ENCODE measurements around the gene NFIX.

NFIX gene

GRCh38 chr19:13085666-13086065, 90.4 kb downstream of the NFIX start:
- H3K27ac ChIP-seq (ENCODE audit: low read depth, low read length), result no peak overlapping the region
- peaks cover 12% of the 10 kb centered on the region for H3K4me1 ChIP-seq (ENCODE audit: control insufficient read depth, insufficient read depth, low read length)
- H3K36me3 ChIP-seq (ENCODE audit: control insufficient read depth, insufficient read depth, low read length), result no peaks in the 10 kb centered on the region
- no peak overlapping the region for H3K4me3 ChIP-seq (ENCODE audit: low read depth, low read length)
- peaks cover 23% of the 10 kb centered on the region; the same call in 1 of the 2 replicates for H3K27me3 ChIP-seq (ENCODE audit: control insufficient read depth, insufficient read depth, low read length)
- no peaks in the 10 kb centered on the region for H3K9me3 ChIP-seq (ENCODE audit: control insufficient read depth, insufficient read depth, low read depth, low read length)
- no peak overlapping the region for H3K9ac ChIP-seq (ENCODE audit: low read length)

GRCh38 chr19:13086341-13086740, 91.1 kb downstream of the NFIX start:
- no peak overlapping the region for H3K4me3 ChIP-seq (ENCODE audit: low read depth, low read length)
- H3K27ac ChIP-seq (ENCODE audit: low read depth, low read length), result no peak overlapping the region
- no peak overlapping the region for H3K9ac ChIP-seq (ENCODE audit: low read length)
- peaks cover 18% of the 10 kb centered on the region for H3K4me1 ChIP-seq (ENCODE audit: control insufficient read depth, insufficient read depth, low read length)
- H3K9me3 ChIP-seq (ENCODE audit: control insufficient read depth, insufficient read depth, low read depth, low read length), result no peaks in the 10 kb centered on the region
- peaks cover 26% of the 10 kb centered on the region; the same call in 1 of the 2 replicates for H3K27me3 ChIP-seq (ENCODE audit: control insufficient read depth, insufficient read depth, low read length)
- no peaks in the 10 kb centered on the region for H3K36me3 ChIP-seq (ENCODE audit: control insufficient read depth, insufficient read depth, low read length)

GRCh38 chr19:13087295-13087694, 92.0 kb downstream of the NFIX start:
- H3K9ac ChIP-seq (ENCODE audit: low read length), result no peak overlapping the region
- peaks cover 36% of the 10 kb centered on the region; the same call in 1 of the 2 replicates for H3K27me3 ChIP-seq (ENCODE audit: control insufficient read depth, insufficient read depth, low read length)
- no peaks in the 10 kb centered on the region for H3K9me3 ChIP-seq (ENCODE audit: control insufficient read depth, insufficient read depth, low read depth, low read length)
- peaks cover 28% of the 10 kb centered on the region for H3K4me1 ChIP-seq (ENCODE audit: control insufficient read depth, insufficient read depth, low read length)
- H3K27ac ChIP-seq (ENCODE audit: low read depth, low read length), result no peak overlapping the region
- no peaks in the 10 kb centered on the region for H3K36me3 ChIP-seq (ENCODE audit: control insufficient read depth, insufficient read depth, low read length)
- no peak overlapping the region for H3K4me3 ChIP-seq (ENCODE audit: low read depth, low read length)

GRCh38 chr19:13087795-13088537, 92.7 kb downstream of the NFIX start:
- H3K9ac ChIP-seq (ENCODE audit: low read length), result no peak overlapping the region
- no peaks in the 10 kb centered on the region for H3K9me3 ChIP-seq (ENCODE audit: control insufficient read depth, insufficient read depth, low read depth, low read length)
- no peaks in the 10 kb centered on the region for H3K36me3 ChIP-seq (ENCODE audit: control insufficient read depth, insufficient read depth, low read length)
- H3K27me3 ChIP-seq (ENCODE audit: control insufficient read depth, insufficient read depth, low read length), result peaks cover 43% of the 10 kb centered on the region; the same call in 1 of the 2 replicates
- no peak overlapping the region for H3K4me3 ChIP-seq (ENCODE audit: low read depth, low read length)
- H3K4me1 ChIP-seq (ENCODE audit: control insufficient read depth, insufficient read depth, low read length), result peaks cover 26% of the 10 kb centered on the region
- H3K27ac ChIP-seq (ENCODE audit: low read depth, low read length), result no peak overlapping the region

- Histone ChIP-seq H3K4me1 (ENCODE audit: control insufficient read depth, insufficient read depth, low read length) (peaks cover 28% of the 10 kb centered on the region), H3K9ac (ENCODE audit: low read length) (no peak overlapping the region), H3K27me3 (ENCODE audit: control insufficient read depth, insufficient read depth, low read length) (peaks cover 44% of the 10 kb centered on the region), H3K27ac (ENCODE audit: low read depth, low read length) (no peak overlapping the region), H3K4me3 (ENCODE audit: low read depth, low read length) (no peak overlapping the region), H3K36me3 (ENCODE audit: control insufficient read depth, insufficient read depth, low read length) (no peaks in the 10 kb centered on the region), H3K9me3 (ENCODE audit: control insufficient read depth, insufficient read depth, low read depth, low read length) (no peaks in the 10 kb centered on the region)
Observed at GRCh38 chr19:13089139-13089856, 94.0 kb downstream of the NFIX start.

GRCh38 chr19:13089857-13090507, 94.7 kb downstream of the NFIX start:
- Histone ChIP-seq H3K4me1 (ENCODE audit: control insufficient read depth, insufficient read depth, low read length) (peaks cover 34% of the 10 kb centered on the region), H3K4me3 (ENCODE audit: low read depth, low read length) (no peak overlapping the region), H3K9me3 (ENCODE audit: control insufficient read depth, insufficient read depth, low read depth, low read length) (no peaks in the 10 kb centered on the region), H3K36me3 (ENCODE audit: control insufficient read depth, insufficient read depth, low read length) (no peaks in the 10 kb centered on the region), H3K27me3 (ENCODE audit: control insufficient read depth, insufficient read depth, low read length) (peaks cover 51% of the 10 kb centered on the region), H3K27ac (ENCODE audit: low read depth, low read length) (no peak overlapping the region), H3K9ac (ENCODE audit: low read length) (no peak overlapping the region)

- H3K9ac ChIP-seq (ENCODE audit: low read length), result no peak overlapping the region
- H3K9me3 ChIP-seq (ENCODE audit: control insufficient read depth, insufficient read depth, low read depth, low read length), result no peaks in the 10 kb centered on the region
- H3K4me3 ChIP-seq (ENCODE audit: low read depth, low read length), result no peak overlapping the region
- H3K27ac ChIP-seq (ENCODE audit: low read depth, low read length), result no peak overlapping the region
- peaks cover 34% of the 10 kb centered on the region for H3K4me1 ChIP-seq (ENCODE audit: control insufficient read depth, insufficient read depth, low read length)
- H3K27me3 ChIP-seq (ENCODE audit: control insufficient read depth, insufficient read depth, low read length), result peaks cover 49% of the 10 kb centered on the region
- H3K36me3 ChIP-seq (ENCODE audit: control insufficient read depth, insufficient read depth, low read length), result no peaks in the 10 kb centered on the region
Observed at GRCh38 chr19:13090511-13091231, 95.4 kb downstream of the NFIX start.

GRCh38 chr19:13091400-13092157, 96.3 kb downstream of the NFIX start:
- Histone ChIP-seq H3K9ac (ENCODE audit: low read length) (peak overlapping the region; percentile 59), H3K9me3 (ENCODE audit: control insufficient read depth, insufficient read depth, low read depth, low read length) (no peaks in the 10 kb centered on the region), H3K36me3 (ENCODE audit: control insufficient read depth, insufficient read depth, low read length) (no peaks in the 10 kb centered on the region), H3K27ac (ENCODE audit: low read depth, low read length) (no peak overlapping the region), H3K4me3 (ENCODE audit: low read depth, low read length) (peak overlapping the region; percentile 40; the same call in 1 of the 2 replicates), H3K27me3 (ENCODE audit: control insufficient read depth, insufficient read depth, low read length) (peaks cover 55% of the 10 kb centered on the region), H3K4me1 (ENCODE audit: control insufficient read depth, insufficient read depth, low read length) (peaks cover 34% of the 10 kb centered on the region)

- no peak overlapping the region for H3K27ac ChIP-seq (ENCODE audit: low read depth, low read length)
- no peaks in the 10 kb centered on the region for H3K36me3 ChIP-seq (ENCODE audit: control insufficient read depth, insufficient read depth, low read length)
- peaks cover 34% of the 10 kb centered on the region for H3K4me1 ChIP-seq (ENCODE audit: control insufficient read depth, insufficient read depth, low read length)
- H3K4me3 ChIP-seq (ENCODE audit: low read depth, low read length), result no peak overlapping the region
- no peak overlapping the region for H3K9ac ChIP-seq (ENCODE audit: low read length)
- H3K27me3 ChIP-seq (ENCODE audit: control insufficient read depth, insufficient read depth, low read length), result peaks cover 59% of the 10 kb centered on the region
- H3K9me3 ChIP-seq (ENCODE audit: control insufficient read depth, insufficient read depth, low read depth, low read length), result no peaks in the 10 kb centered on the region
Observed at GRCh38 chr19:13092158-13092543, 96.9 kb downstream of the NFIX start.

GRCh38 chr19:13092606-13093235, 97.4 kb downstream of the NFIX start:
- H3K27ac ChIP-seq (ENCODE audit: low read depth, low read length), result no peak overlapping the region
- H3K36me3 ChIP-seq (ENCODE audit: control insufficient read depth, insufficient read depth, low read length), result no peaks in the 10 kb centered on the region

More at GRCh38 chr19:13092606-13093235, 97.4 kb downstream of the NFIX start:
- peaks cover 34% of the 10 kb centered on the region for H3K4me1 ChIP-seq (ENCODE audit: control insufficient read depth, insufficient read depth, low read length)
- no peaks in the 10 kb centered on the region for H3K9me3 ChIP-seq (ENCODE audit: control insufficient read depth, insufficient read depth, low read depth, low read length)
- no peak overlapping the region for H3K4me3 ChIP-seq (ENCODE audit: low read depth, low read length)
- H3K27me3 ChIP-seq (ENCODE audit: control insufficient read depth, insufficient read depth, low read length), result peaks cover 61% of the 10 kb centered on the region
- no peak overlapping the region for H3K9ac ChIP-seq (ENCODE audit: low read length)
